ENCODE results near the gene LDLRAD3.

The LDLRAD3 gene

DNA sequence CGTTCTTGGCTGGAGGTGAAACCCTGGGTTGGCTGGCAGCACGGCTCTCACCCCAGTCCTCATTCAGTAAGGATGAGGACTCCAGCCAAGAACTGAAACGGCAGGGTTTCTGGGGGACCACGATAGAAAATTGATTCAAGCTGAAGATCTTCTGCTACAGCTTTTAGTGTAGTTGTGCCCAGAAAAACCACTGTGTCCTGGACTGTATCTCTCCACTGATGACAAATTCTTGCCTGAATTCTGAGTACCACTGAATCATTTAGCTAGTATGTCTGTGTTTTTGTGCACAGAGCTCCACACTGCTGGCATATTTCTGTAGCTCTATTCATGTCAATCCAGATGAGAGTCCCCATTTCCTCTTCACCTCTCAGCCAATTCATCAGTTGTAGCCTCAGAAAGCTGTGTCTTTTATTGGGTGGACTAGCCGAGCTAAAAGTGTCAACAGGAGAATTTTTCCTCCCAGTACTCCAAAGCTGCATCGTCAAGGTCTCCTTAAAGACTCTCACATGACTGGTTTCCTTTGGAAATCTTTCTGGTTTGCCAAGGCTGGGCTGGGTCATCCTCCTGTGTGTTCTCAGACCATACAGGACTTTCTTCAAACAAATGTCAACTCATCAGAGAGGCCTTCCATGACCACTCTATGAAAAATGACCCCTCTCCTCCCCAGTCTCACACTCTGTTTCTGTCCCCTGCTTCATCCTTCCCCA is 144.6 kb downstream of the LDLRAD3 start:
- H3K27ac ChIP-seq = no peak overlapping the region
- no peak for TF ChIP-seq ZFX (IDR thresholded peaks at IDR 0.05; ENCODE audit: borderline replicate concordance)
- TF ChIP-seq, protein P1, sequence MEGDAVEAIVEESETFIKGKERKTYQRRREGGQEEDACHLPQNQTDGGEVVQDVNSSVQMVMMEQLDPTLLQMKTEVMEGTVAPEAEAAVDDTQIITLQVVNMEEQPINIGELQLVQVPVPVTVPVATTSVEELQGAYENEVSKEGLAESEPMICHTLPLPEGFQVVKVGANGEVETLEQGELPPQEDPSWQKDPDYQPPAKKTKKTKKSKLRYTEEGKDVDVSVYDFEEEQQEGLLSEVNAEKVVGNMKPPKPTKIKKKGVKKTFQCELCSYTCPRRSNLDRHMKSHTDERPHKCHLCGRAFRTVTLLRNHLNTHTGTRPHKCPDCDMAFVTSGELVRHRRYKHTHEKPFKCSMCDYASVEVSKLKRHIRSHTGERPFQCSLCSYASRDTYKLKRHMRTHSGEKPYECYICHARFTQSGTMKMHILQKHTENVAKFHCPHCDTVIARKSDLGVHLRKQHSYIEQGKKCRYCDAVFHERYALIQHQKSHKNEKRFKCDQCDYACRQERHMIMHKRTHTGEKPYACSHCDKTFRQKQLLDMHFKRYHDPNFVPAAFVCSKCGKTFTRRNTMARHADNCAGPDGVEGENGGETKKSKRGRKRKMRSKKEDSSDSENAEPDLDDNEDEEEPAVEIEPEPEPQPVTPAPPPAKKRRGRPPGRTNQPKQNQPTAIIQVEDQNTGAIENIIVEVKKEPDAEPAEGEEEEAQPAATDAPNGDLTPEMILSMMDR (IDR thresholded peaks at IDR 0.05) = no peak

DNA sequence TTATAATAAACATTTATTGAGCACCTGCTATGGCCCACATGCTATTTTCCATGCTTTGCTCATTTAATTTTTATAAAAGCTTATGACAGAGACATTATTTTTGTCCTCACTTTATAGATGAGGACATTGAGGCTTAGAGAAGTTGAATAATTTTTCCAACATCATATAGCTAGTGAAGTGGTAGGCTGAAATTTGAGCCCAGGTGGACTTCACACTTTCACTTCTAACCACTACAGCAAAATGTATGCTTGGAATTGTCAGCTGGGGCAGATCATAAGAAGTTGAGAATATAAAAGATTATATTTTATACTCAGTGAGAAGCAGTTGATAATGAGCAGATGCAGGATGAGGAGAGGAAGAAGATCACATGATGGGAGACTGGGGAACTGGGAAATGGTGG is 146.1 kb downstream of the LDLRAD3 start:
- H3K27ac ChIP-seq = no peak overlapping the region
- TF ChIP-seq, protein P1 (IDR thresholded peaks at IDR 0.05) = no peak
- TF ChIP-seq ZFX (IDR thresholded peaks at IDR 0.05; ENCODE audit: borderline replicate concordance) = no peak

DNA sequence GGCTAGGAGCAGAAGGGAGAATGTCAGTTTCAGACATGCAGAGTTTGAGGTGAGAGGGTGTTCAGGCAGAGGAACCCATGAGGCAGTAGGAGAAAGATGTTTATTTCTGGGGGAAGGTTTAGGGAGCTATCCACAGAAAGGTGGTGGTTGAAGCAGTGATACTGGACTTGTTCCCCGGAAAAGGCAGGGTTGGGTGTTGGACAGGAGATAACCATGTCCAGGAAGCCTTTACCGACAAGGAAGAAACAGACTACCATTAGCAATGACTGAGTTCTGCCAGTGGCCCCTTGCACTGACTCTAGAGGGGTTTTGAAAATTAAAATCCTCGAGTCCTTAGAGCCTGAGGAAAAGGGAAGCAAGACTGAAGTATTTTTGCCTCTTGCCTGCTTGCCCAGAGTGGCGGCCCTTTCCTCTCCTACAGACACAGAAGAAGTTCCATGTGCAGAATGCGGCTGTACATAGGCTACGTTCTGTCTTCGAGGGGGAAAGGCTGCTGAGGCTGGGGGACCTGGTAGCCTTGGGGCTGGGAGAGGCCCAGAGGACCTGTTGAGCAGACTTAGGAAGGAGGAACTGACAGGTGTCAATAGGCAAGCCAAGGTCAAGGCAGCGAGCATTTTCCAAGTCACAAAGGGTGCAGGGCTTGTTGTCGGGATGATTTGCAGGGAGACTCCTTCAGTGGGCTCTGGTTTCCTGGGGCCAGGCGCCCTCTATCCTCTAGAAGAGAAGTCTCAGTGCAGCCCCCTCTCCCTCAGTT is 146.7 kb downstream of the LDLRAD3 start:
- H3K27ac ChIP-seq = no peak overlapping the region
- no peak for TF ChIP-seq ZFX (IDR thresholded peaks at IDR 0.05; ENCODE audit: borderline replicate concordance)
- TF ChIP-seq, protein P1 (IDR thresholded peaks at IDR 0.05) = no peak

DNA sequence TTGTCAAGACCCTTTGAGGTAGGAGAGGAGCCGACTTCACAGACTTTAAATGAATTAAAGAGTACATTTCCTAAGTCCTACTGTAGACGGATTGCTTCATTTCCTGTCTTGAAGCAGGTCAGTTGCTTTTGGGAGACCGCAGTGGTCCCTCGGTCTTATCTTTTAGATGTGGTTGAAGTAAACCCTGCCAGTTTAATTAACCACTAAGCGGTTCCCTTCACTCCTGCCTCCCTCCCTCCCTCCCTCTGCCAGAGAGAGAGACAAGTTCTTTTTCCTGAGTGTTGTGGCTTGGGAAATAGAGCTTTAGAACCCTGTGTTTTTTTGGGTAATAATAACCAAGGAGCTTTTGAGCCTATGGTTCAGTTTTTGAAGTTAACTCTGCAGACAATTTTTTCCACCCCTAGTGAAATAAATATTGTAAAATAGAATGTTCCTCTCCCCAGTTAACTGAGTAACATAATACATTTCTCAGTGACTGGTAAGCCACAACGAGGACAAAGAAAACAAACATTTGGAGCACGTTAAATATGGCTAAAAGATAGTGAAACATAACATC is 147.5 kb downstream of the LDLRAD3 start:
- TF ChIP-seq, protein P1 (IDR thresholded peaks at IDR 0.05) = no peak
- no peak for TF ChIP-seq ZFX (IDR thresholded peaks at IDR 0.05; ENCODE audit: borderline replicate concordance)
- H3K27ac ChIP-seq = no peak overlapping the region

DNA sequence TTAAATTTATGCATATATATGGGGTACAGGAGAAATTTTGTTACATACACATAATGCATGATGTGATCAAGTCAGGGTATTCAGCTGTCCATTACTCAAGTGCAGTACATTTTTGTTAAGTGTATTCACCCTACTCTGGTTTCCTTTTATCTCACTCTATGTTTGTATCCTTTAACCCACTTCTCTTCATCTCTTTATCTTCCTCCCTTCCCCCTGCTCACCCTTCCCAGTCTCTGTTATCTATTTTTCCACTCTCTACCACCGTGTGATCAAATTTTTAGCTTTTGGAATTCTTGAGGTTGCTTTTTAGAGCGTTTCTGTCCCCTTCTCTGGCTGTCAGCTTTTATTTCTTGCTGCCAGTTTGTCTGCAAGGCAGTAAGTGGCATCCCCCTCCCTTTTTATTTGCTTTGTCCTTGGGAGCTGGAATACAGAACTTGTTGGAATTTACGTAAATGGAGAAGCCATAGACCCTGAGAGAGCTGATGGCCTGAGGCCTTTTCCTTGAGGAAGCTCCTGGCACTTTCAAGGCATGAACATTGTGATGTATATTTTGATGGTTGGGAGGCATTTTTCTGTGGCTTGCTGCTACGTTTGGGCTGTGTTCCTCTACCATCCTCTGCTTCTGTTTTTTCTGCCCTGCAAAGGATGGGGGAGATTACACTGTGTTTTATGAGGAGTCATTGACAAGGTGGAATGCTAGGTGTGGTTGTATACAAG is 148.6 kb downstream of the LDLRAD3 start:
- no peak overlapping the region for H3K27ac ChIP-seq
- no peak for TF ChIP-seq ZFX (IDR thresholded peaks at IDR 0.05; ENCODE audit: borderline replicate concordance)
- TF ChIP-seq, protein P1 (IDR thresholded peaks at IDR 0.05) = no peak

- no peak overlapping the region for H3K27ac ChIP-seq
- TF ChIP-seq, protein P1 (IDR thresholded peaks at IDR 0.05) = no peak
- TF ChIP-seq ZFX (IDR thresholded peaks at IDR 0.05; ENCODE audit: borderline replicate concordance) = no peak
These were observed 149.7 kb downstream of the LDLRAD3 start for GRCh38 chr11:36093548-36093947.

Measured in 22Rv1 (cell line).